ENCODE data around the gene SLC46A3.

- TF ChIP-seq CTCF (IDR thresholded peaks at IDR 0.05) (no peak), POLR2AphosphoS5 (IDR thresholded peaks at IDR 0.05) (no peak), POLR2A (IDR thresholded peaks at IDR 0.05) (no peak)
Observed at GRCh38 chr13:28743020-28743419, 24.2 kb upstream of the SLC46A3 start.
